ENCODE results near the gene CCT8. TPM values are rescaled to one million over a fixed set of nuclear protein-coding genes. Genes with fewer than 3 reads are reported as not detected.
A peak's percentile ranks its signal among the peaks of the same experiment; 100 is the strongest.

Gene CCT8
- polyA plus RNA-seq, 1 of the 3 experiments (the other 2 are of a cell fraction): 102 TPM

GRCh38 chr21:29114765-29115500, 41.5 kb upstream of the CCT8 start:
- Histone ChIP-seq H3K27ac (ENCODE audit: low read depth in 2 of 2, low read length in 1 of 2) (no peak overlapping the region), H3K79me2 (ENCODE audit: insufficient read depth) (no peaks in the 10 kb centered on the region), H3K27me3 (ENCODE audit: insufficient read depth) (no peaks in the 10 kb centered on the region), H2AFZ (ENCODE audit: low read depth) (0 out of 2 replicates have a peak overlapping the region, but pooled peaks have one; percentile 35), H4K20me1 (ENCODE audit: insufficient read depth) (no peaks in the 10 kb centered on the region), H3K4me2 (no peak overlapping the region), H3K36me3 (replicated peaks in 1 of 2; ENCODE audit: control insufficient read depth in 1 of 2, insufficient read depth in 2 of 2, low read length in 1 of 2) (no peaks in the 10 kb centered on the region), H3K9ac (no peak overlapping the region), H3K9me3 (no peaks in the 10 kb centered on the region), H3K9me2 (no peaks in the 10 kb centered on the region), H3K4me1 (ENCODE audit: control insufficient read depth in 1 of 2, insufficient read depth in 2 of 2, low read depth in 1 of 2, low read length in 1 of 2) (peaks cover 0 to 10% of the 10 kb centered on the region in 2 experiments; a peak in 1 of 4 replicates), H3F3A (replicated peaks; ENCODE audit: insufficient read depth) (no peaks in the 10 kb centered on the region), H3K4me3 (ENCODE audit: low read depth in 2 of 2, low read length in 1 of 2) (no peak overlapping the region)
- peak; percentile 17; the same call in 1 of the 2 replicates for TF ChIP-seq FOSL2 (IDR thresholded peaks at IDR 0.05; ENCODE audit: borderline replicate concordance, low read depth)
- TF ChIP-seq CTCF (IDR thresholded peaks at IDR 0.05): no peak
- TF ChIP-seq EP300 (IDR thresholded peaks at IDR 0.05; ENCODE audit: borderline replicate concordance in 1 of 2, low read depth in 1 of 2, low read length in 1 of 2): no peak
- DNase-seq: no peak
- CTCF ChIA-PET: interaction anchor here (0.7 to 0.9 kb wide), 2 partner anchors 24 to 246 kb away, joined by 3 to 4 read pairs; no protein-coding TSS in a partner anchor
- POLR2A ChIA-PET: no interaction called here
- 66% methylated on average over 5 of the region's 5 CpGs for WGBS (ENCODE audit: low lambda C conversion rate)

- Histone ChIP-seq H3K79me2 (ENCODE audit: insufficient read depth) (no peaks in the 10 kb centered on the region), H3K36me3 (replicated peaks in 1 of 2; ENCODE audit: control insufficient read depth in 1 of 2, insufficient read depth in 2 of 2, low read length in 1 of 2) (no peaks in the 10 kb centered on the region), H2AFZ (ENCODE audit: low read depth) (peak overlapping the region; percentile 9; the same call in 1 of the 2 replicates), H3K4me1 (ENCODE audit: control insufficient read depth in 1 of 2, insufficient read depth in 2 of 2, low read depth in 1 of 2, low read length in 1 of 2) (peaks cover 0 to 15% of the 10 kb centered on the region in 2 experiments; a peak in 1 of 4 replicates), H3K9me2 (no peaks in the 10 kb centered on the region), H3K9ac (no peak overlapping the region), H3K4me2 (peak overlapping the region; percentile 14; the same call in 1 of the 2 replicates), H4K20me1 (ENCODE audit: insufficient read depth) (no peaks in the 10 kb centered on the region), H3K9me3 (no peaks in the 10 kb centered on the region), H3F3A (replicated peaks; ENCODE audit: insufficient read depth) (no peaks in the 10 kb centered on the region), H3K4me3 (ENCODE audit: low read depth in 2 of 2, low read length in 1 of 2) (no peak overlapping the region), H3K27ac (ENCODE audit: low read depth in 2 of 2, low read length in 1 of 2) (no peak overlapping the region), H3K27me3 (ENCODE audit: insufficient read depth) (no peaks in the 10 kb centered on the region)
- no peak for DNase-seq
- TF ChIP-seq TCF12 (IDR thresholded peaks at IDR 0.05) (peak; percentile 52), ELF1 (IDR thresholded peaks at IDR 0.05) (0 out of 2 replicates have a peak, but pooled peaks have one; percentile 26), JUND (IDR thresholded peaks at IDR 0.05) (0 out of 2 replicates have a peak, but pooled peaks have one; percentile 7), TEAD4 (IDR thresholded peaks at IDR 0.05; ENCODE audit: borderline replicate concordance, insufficient read depth) (no peak), POLR2AphosphoS5 (IDR thresholded peaks at IDR 0.05; ENCODE audit: low read depth, low read length) (no peak), IRF3 (IDR thresholded peaks at IDR 0.05; ENCODE audit: low read depth, low read length) (no peak), PBX3 (IDR thresholded peaks at IDR 0.05) (peak; percentile 53)
- POLR2A ChIA-PET: interaction anchor here (0.7 kb wide), 1 partner anchor 19 kb away, joined by 3 read pairs; no protein-coding TSS in a partner anchor
- CTCF ChIA-PET: interaction anchor here (0.6 to 2.0 kb wide), 6 partner anchors 14 to 271 kb away, joined by 3 to 7 read pairs (median 4); no protein-coding TSS in a partner anchor
- 28% methylated on average over 3 of the region's 3 CpGs for WGBS (ENCODE audit: low lambda C conversion rate)
These were observed 31.8 kb upstream of the CCT8 start for GRCh38 chr21:29105218-29105617.
